Gastrocnemius medialis (tissue), 4 donors: ENCODE data around the gene TMEM117.

Source experiments
- POLR2A ChIP-seq, 2 donors: fragments of 450-650 bp; IDR thresholded peaks; one replicate each; pipeline ENCODE4 v1.6.1; 2017; ENCODE audit warnings: antibody characterized with exemption in 2 of 2, mild to moderate bottlenecking in 2 of 2, moderate library complexity in 2 of 2
- TF ChIP-seq, protein P1 (sequence below), 5 experiments: fragments of 450-650 bp in 3 of 5; fragments of 200-600 bp in 2 of 5; sonication (generic) in 2 of 5; IDR thresholded peaks in 4 of 5; conservative IDR thresholded peaks in 1 of 5; 1 replicate in 4 of 5; 2 replicates in 1 of 5; pipeline ENCODE4 v1.5.1; 2016 to 2019; ENCODE audit warnings: antibody characterized with exemption in 5 of 5, mild to moderate bottlenecking in 3 of 5, moderate library complexity in 3 of 5

DNA sequence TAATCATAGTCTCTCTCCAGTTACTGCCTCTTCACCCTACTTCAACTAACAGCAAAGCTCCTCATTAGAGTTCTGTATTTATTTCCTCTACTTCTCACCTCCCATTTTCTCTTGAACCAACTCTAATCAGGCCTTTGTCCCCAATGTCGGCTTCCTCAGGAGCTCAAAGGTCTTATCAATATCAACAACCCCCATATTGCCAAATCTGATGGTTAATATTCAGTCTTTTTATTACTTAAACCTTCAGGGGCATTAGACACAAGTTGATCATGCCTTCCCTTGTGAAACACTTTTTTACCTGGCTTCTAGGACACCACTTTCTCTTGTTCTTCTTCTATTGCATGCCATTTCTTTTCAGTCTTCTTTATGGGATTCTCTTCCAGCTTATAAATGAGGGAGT is 531.3 kb downstream of the TMEM117 start:
- TF ChIP-seq, protein P1, sequence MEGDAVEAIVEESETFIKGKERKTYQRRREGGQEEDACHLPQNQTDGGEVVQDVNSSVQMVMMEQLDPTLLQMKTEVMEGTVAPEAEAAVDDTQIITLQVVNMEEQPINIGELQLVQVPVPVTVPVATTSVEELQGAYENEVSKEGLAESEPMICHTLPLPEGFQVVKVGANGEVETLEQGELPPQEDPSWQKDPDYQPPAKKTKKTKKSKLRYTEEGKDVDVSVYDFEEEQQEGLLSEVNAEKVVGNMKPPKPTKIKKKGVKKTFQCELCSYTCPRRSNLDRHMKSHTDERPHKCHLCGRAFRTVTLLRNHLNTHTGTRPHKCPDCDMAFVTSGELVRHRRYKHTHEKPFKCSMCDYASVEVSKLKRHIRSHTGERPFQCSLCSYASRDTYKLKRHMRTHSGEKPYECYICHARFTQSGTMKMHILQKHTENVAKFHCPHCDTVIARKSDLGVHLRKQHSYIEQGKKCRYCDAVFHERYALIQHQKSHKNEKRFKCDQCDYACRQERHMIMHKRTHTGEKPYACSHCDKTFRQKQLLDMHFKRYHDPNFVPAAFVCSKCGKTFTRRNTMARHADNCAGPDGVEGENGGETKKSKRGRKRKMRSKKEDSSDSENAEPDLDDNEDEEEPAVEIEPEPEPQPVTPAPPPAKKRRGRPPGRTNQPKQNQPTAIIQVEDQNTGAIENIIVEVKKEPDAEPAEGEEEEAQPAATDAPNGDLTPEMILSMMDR (IDR thresholded peaks at IDR 0.05 in 4 of 5, conservative IDR thresholded peaks at IDR 0.05 in 1 of 5): no peak
- TF ChIP-seq POLR2A (IDR thresholded peaks at IDR 0.05): no peak
